GM23248 (cell line): Measurements from ENCODE around the gene PTPRN2. TPM values are rescaled to one million over a fixed set of nuclear protein-coding genes. Genes with fewer than 3 reads are reported as not detected.

ENCODE experiments used
- DNase-seq: peaks from one replicate; pipeline ENCODE4 v3.0.0-alpha.2; 2015
- H2AFZ ChIP-seq: fragments of 200-600 bp; sonication (generic); 2 replicates; pipeline ENCODE4 v1.6.1; 2016; ENCODE audit warnings: antibody characterized with exemption
- H3F3A ChIP-seq: fragments of 200-600 bp; sonication (generic); 2 replicates; pipeline ENCODE4 v1.6.1; 2016; ENCODE audit warnings: mild to moderate bottlenecking, antibody characterized with exemption, mixed run types; ENCODE audit not compliant: insufficient read depth
- H3K27ac ChIP-seq: fragments of 200-600 bp; sonication (generic); 2 replicates; pipeline ENCODE4 v1.5.1; 2016; ENCODE audit warnings: mild to moderate bottlenecking
- H3K27me3 ChIP-seq: fragments of 200-600 bp; sonication (generic); replicated peaks from 2 replicates; pipeline ENCODE4 v1.6.1; 2016; ENCODE audit warnings: mild to moderate bottlenecking; ENCODE audit not compliant: insufficient read depth
- H3K36me3 ChIP-seq: fragments of 200-600 bp; sonication (generic); 2 replicates; pipeline ENCODE4 v1.6.1; 2016; ENCODE audit warnings: low read depth, mild to moderate bottlenecking
- H3K4me1 ChIP-seq: fragments of 200-600 bp; sonication (generic); 2 replicates; pipeline ENCODE4 v1.6.1; 2016; ENCODE audit warnings: mild to moderate bottlenecking; ENCODE audit not compliant: insufficient read depth
- H3K4me2 ChIP-seq: fragments of 200-600 bp; sonication (generic); one replicate; pipeline ENCODE4 v1.6.1; 2016; ENCODE audit warnings: mild to moderate bottlenecking; ENCODE audit not compliant: unreplicated experiment
- H3K4me3 ChIP-seq: fragments of 200-600 bp; sonication (generic); 2 replicates; pipeline ENCODE4 v1.5.1; 2016; ENCODE audit warnings: mild to moderate bottlenecking
- H3K79me2 ChIP-seq: fragments of 200-600 bp; sonication (generic); 2 replicates; pipeline ENCODE4 v1.6.1; 2016; ENCODE audit warnings: mild to moderate bottlenecking; ENCODE audit not compliant: insufficient read depth
- H3K9ac ChIP-seq: fragments of 200-600 bp; sonication (generic); 2 replicates; pipeline ENCODE4 v1.6.1; 2016; ENCODE audit warnings: mild to moderate bottlenecking
- H3K9me2 ChIP-seq: fragments of 200-600 bp; sonication (generic); 2 replicates; pipeline ENCODE4 v1.6.1; 2016; ENCODE audit warnings: mixed run types, mild to moderate bottlenecking, moderate library complexity; ENCODE audit not compliant: insufficient read depth
- H3K9me3 ChIP-seq: fragments of 200-600 bp; sonication (generic); one replicate; pipeline ENCODE4 v1.6.1; 2017; ENCODE audit warnings: low read depth
- H4K20me1 ChIP-seq: fragments of 200-600 bp; sonication (generic); 2 replicates; pipeline ENCODE4 v1.6.0; 2016; ENCODE audit not compliant: insufficient read depth
- EZH2 ChIP-seq: fragments of 200-600 bp; sonication (generic); IDR thresholded peaks from 2 replicates; pipeline ENCODE4 v1.6.1; 2018; ENCODE audit warnings: antibody characterized with exemption, mild to moderate bottlenecking; ENCODE audit not compliant: insufficient read depth, poor library complexity, severe bottlenecking
- EZH2phosphoT487 ChIP-seq: fragments of 200-600 bp; sonication (generic); IDR thresholded peaks from 2 replicates; pipeline ENCODE4 v1.6.1; 2018; ENCODE audit warnings: antibody characterized with exemption, moderate library complexity, mild to moderate bottlenecking, low read depth; ENCODE audit not compliant: insufficient read depth
- WGBS, 2 experiments: methylation state at CpG; one replicate each; pipeline ENCODE4 v1.1.6; 2015 to 2017; ENCODE audit warnings: low lambda C conversion rate in 2 of 2, low coverage in 1 of 2; ENCODE audit errors: missing lambda C conversion rate in 2 of 2; 5-methylcytosine and 5-hydroxymethylcytosine counted together
- in situ Hi-C: fragments of 300-500 bp; cut with MboI; formaldehyde crosslinking; loops from 2 replicates; pipeline ENCODE4 v1.15.0; 2020
- polyA plus RNA-seq: library from polyadenylated mRNA; unstranded; fragments of >200 nt; fragmentation: Nextera tagmentation; extraction: Ambion mirVana; gene quantifications from 2 replicates; pipeline ENCODE4 v1.2.1, GENCODE V29; 2016
- total RNA-seq: library from RNA; depleted of rRNA; stranded (reverse); fragments of >200 nt; shearing (Covaris generic); gene quantifications from 2 replicates; pipeline ENCODE4 v1.2.3, GENCODE V29; 2014

The PTPRN2 gene
- total and polyA plus RNA-seq, 2 experiments from 2014 or later, result 0.13 TPM; not detected in 1

DNA sequence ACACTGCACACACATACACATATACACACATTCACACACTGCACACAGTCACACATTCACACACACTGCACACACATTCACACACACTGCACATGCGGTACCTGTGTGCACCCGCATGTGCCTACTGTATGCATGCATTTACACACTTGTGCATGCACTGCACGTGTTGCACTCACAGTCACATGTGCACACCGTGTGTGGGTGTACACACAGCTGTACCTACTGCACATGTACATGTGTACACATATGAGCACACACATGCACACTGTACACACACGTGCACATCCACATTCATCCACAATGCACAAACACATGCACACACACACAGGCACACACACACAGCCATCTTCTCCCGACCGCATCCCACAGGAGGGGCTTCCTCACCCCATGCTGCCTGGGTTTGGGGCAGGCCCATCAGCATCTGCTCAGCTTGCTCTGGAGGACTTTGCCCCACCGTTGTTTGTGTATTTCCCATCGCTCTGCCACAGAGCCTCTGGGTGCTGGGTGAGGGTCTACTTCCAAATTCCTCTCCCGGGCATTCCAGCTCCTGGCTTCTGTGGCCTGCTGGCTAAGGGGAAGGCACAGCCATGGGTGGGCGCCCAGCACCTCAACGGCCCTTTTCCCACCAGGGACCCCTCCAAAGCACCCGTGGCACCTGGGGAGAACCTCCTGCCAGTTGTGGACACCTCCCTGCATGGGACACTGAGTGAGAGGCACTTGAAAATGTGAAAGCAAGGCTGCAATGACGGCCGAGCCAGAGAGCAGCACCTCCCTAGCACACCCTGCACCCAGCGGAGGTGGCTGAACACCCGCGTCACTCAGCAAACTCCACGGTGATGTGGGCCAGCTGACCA, 324.3 kb downstream of the PTPRN2 start:
- no peak overlapping the region for H3K4me3 ChIP-seq
- H3K9me3 ChIP-seq, result no peaks in the 10 kb centered on the region
- H3K4me2 ChIP-seq, result no peak overlapping the region
- H3K9ac ChIP-seq, result no peak overlapping the region
- in situ Hi-C loops, result no loop called here
- H3K4me1 ChIP-seq, result no peaks in the 10 kb centered on the region
- H4K20me1 ChIP-seq, result no peaks in the 10 kb centered on the region
- H3K27me3 ChIP-seq, result no peaks in the 10 kb centered on the region
- H3K9me2 ChIP-seq, result no peaks in the 10 kb centered on the region
- H3K79me2 ChIP-seq, result no peaks in the 10 kb centered on the region
- 54 to 55% methylated on average over 19 of the region's 19 CpGs for WGBS, 2 experiments
- no peak overlapping the region for H2AFZ ChIP-seq
- no peak for DNase-seq
- no peak for TF ChIP-seq EZH2
- TF ChIP-seq EZH2phosphoT487, result no peak
- H3K27ac ChIP-seq, result no peak overlapping the region
- no peaks in the 10 kb centered on the region for H3K36me3 ChIP-seq
- no peaks in the 10 kb centered on the region for H3F3A ChIP-seq

DNA sequence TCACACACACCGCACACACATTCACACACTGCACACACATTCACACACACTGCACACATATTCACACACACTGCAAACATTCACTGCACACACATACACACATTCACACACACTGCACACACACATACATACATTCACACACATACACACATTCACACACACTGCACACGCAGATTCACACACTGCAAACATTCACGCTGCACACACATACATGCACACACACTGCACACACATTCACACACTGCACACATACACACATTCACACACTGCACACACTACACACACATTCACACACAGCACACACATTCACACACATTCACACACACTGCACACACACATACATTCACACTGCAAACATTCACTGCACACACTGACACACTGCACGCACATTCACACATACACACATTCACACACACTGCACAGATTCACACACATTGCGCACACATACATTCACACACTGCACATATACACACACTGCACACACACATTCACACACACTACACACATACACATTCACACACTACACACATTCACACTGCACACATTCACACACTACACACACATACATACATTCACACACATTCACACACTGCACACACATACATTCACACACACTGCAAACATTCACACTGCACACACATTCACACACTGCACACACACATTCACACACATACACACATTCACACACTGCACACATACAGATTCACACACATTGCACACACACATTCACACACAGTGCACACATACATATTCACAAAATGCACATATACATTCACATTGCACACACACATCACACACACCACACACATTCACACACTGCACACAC, 325.1 kb downstream of the PTPRN2 start:
- Histone ChIP-seq H3K4me1 (no peaks in the 10 kb centered on the region), H3K9me2 (no peaks in the 10 kb centered on the region), H4K20me1 (no peaks in the 10 kb centered on the region), H3K27ac (no peak overlapping the region), H3K4me2 (no peak overlapping the region), H2AFZ (no peak overlapping the region), H3K4me3 (no peak overlapping the region), H3F3A (no peaks in the 10 kb centered on the region), H3K27me3 (no peaks in the 10 kb centered on the region), H3K79me2 (no peaks in the 10 kb centered on the region), H3K9ac (no peak overlapping the region), H3K9me3 (no peaks in the 10 kb centered on the region), H3K36me3 (no peaks in the 10 kb centered on the region)
- DNase-seq, result no peak
- 70 to 76% methylated on average over 5 of the region's 5 CpGs for WGBS, 2 experiments
- in situ Hi-C loops, result no loop called here
- no peak for TF ChIP-seq EZH2
- TF ChIP-seq EZH2phosphoT487, result no peak

GRCh38 chr7:158261362-158262235, 326.0 kb downstream of the PTPRN2 start:
- Histone ChIP-seq H3K9me3 (no peaks in the 10 kb centered on the region), H3K27ac (no peak overlapping the region), H3K4me3 (no peak overlapping the region), H3K4me2 (no peak overlapping the region), H3F3A (no peaks in the 10 kb centered on the region), H3K79me2 (no peaks in the 10 kb centered on the region), H4K20me1 (no peaks in the 10 kb centered on the region), H3K36me3 (no peaks in the 10 kb centered on the region), H3K27me3 (no peaks in the 10 kb centered on the region), H3K9ac (no peak overlapping the region), H3K9me2 (no peaks in the 10 kb centered on the region), H2AFZ (no peak overlapping the region), H3K4me1 (no peaks in the 10 kb centered on the region)
- TF ChIP-seq EZH2 (no peak), EZH2phosphoT487 (no peak)
- no peak for DNase-seq
- in situ Hi-C loops, result no loop called here
- WGBS, 2 experiments, result 53 to 59% methylated on average over 27 of the region's 27 CpGs
